ENCODE measurements around the gene TMEM272. TPM values are rescaled to one million over a fixed set of nuclear protein-coding genes. Genes with fewer than 3 reads are reported as not detected.

Gene TMEM272
- total and polyA plus RNA-seq, 2 donors (not counting 3 experiments of a cell fraction or from before 2014, with no cell fraction given): not detected

DNA sequence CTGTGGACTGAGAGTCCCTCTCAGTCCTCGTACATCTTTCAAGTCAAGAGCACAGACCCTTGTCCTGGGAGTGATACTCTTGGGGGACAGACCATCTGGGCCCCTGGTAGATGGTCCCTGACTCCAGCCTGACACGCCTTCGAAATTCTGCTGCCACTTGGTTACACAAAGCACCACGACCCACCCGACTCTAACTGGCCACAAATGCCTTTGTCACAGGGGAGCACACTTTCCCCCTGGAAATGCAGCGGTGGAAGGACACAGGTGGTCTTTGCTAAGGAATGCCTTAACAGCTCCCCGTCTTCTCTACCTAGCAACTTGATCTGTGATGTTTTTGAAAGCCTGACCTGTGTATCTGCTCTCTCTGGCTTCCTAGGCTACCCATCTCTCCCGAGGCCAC, 27.3 kb downstream of the TMEM272 start:
- dilution Hi-C loops (cut with MboI; ENCODE audit: extremely low pct_ligation_motif_present, low sequenced_read_pairs) (no loop called here), intact Hi-C loops (cut with micrococcal nuclease) (no loop called here)
- Histone ChIP-seq H3K4me3 (replicated peaks in 1 of 3; ENCODE audit: insufficient read depth in 1 of 3, low read depth in 1 of 3, low read length in 3 of 3) (no peak overlapping the region), H3K27ac (ENCODE audit: insufficient read depth, low read depth, low read length) (no peak overlapping the region), H4K20me1 (replicated peaks; ENCODE audit: control insufficient read depth, extremely low read depth, insufficient read depth, low read length) (no peaks in the 10 kb centered on the region), H3K36me3 (ENCODE audit: control insufficient read depth in 2 of 2, extremely low read depth in 1 of 2, insufficient read depth in 2 of 2, low read length in 2 of 2) (no peaks in the 10 kb centered on the region), H3K4me2 (ENCODE audit: insufficient read depth, low read length) (no peak overlapping the region), H3K9me1 (replicated peaks; ENCODE audit: control insufficient read depth, extremely low read depth, insufficient read depth, low read length) (no peaks in the 10 kb centered on the region), H3K4me1 (ENCODE audit: control insufficient read depth, extremely low read depth, insufficient read depth, low read length) (no peaks in the 10 kb centered on the region), H3K79me2 (ENCODE audit: control insufficient read depth, insufficient read depth, low read length) (no peaks in the 10 kb centered on the region), H3K9ac (replicated peaks; ENCODE audit: extremely low read depth, insufficient read depth, low read length) (no peak overlapping the region), H2AFZ (ENCODE audit: low read depth, low read length) (no peak overlapping the region), H3K9me3 (replicated peaks; ENCODE audit: control insufficient read depth, insufficient read depth, low read length) (no peaks in the 10 kb centered on the region), H3K27me3 (ENCODE audit: control insufficient read depth in 2 of 2, insufficient read depth in 2 of 2, low read length in 2 of 2) (peaks cover 14 to 27% of the 10 kb centered on the region in 2 experiments)
- DNase-seq (ENCODE audit: low read depth, low spot score): no peak
- ChIA-PET POLR2A (no interaction called here), CTCF (no interaction called here)
- TF ChIP-seq, protein P1, sequence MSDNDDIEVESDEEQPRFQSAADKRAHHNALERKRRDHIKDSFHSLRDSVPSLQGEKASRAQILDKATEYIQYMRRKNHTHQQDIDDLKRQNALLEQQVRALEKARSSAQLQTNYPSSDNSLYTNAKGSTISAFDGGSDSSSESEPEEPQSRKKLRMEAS (IDR thresholded peaks at IDR 0.05; ENCODE audit: insufficient read depth, insufficient read length): no peak
- TF ChIP-seq EZH2 (IDR thresholded peaks at IDR 0.05; ENCODE audit: borderline replicate concordance, low read depth, low read length, severe bottlenecking) (no peak), FOS (IDR thresholded peaks at IDR 0.05; ENCODE audit: borderline replicate concordance, insufficient read depth, low read length) (no peak), POLR2AphosphoS5 (IDR thresholded peaks at IDR 0.05; ENCODE audit: insufficient read depth, low read depth, low read length) (no peak), MYC (IDR thresholded peaks at IDR 0.05; ENCODE audit: low read depth, low read length) (no peak), GATA2 (IDR thresholded peaks at IDR 0.05; ENCODE audit: insufficient read depth, insufficient read length, low read depth, low read length) (no peak), POLR2A (IDR thresholded peaks at IDR 0.05; ENCODE audit: low read depth, low read length) (no peak), JUN (IDR thresholded peaks at IDR 0.05; ENCODE audit: borderline replicate concordance, insufficient read depth, insufficient read length, low read depth) (no peak)
- TF ChIP-seq, protein P2, sequence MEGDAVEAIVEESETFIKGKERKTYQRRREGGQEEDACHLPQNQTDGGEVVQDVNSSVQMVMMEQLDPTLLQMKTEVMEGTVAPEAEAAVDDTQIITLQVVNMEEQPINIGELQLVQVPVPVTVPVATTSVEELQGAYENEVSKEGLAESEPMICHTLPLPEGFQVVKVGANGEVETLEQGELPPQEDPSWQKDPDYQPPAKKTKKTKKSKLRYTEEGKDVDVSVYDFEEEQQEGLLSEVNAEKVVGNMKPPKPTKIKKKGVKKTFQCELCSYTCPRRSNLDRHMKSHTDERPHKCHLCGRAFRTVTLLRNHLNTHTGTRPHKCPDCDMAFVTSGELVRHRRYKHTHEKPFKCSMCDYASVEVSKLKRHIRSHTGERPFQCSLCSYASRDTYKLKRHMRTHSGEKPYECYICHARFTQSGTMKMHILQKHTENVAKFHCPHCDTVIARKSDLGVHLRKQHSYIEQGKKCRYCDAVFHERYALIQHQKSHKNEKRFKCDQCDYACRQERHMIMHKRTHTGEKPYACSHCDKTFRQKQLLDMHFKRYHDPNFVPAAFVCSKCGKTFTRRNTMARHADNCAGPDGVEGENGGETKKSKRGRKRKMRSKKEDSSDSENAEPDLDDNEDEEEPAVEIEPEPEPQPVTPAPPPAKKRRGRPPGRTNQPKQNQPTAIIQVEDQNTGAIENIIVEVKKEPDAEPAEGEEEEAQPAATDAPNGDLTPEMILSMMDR (IDR thresholded peaks at IDR 0.05; ENCODE audit: extremely low read depth in 1 of 2, insufficient read depth in 1 of 2, low read depth in 1 of 2, low read length in 2 of 2): no peak
- no TSS peak for BruUV-seq (replicated peaks)
- no peak for FAIRE-seq

Data from endothelial cell of umbilical vein (primary cell).